Measurements from ENCODE around the gene PLG.
"Not testable (repeated sequence)": the region's sequence is repeated elsewhere in the genome, so short reads cannot be mapped to it uniquely, and the experiment has no call there.

PLG gene

DNA sequence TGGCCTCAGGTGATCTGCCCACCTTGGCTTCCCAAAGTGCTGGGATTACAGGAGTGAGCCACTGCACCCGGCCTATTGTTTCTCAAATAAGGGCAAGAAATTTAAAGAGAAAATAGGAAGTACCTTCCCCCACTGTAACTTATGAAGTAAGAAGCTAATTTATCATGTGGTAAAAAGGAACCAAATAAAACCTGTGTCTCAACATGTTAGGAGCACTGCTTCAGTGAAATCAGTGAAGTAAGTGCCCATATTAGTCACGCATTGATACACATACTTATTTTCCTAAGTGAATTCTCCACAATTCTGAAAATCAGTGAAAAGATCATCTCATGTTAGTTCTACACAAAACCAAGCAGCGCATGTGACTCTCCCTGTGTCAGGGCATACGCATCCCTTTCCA lies 23.8 kb upstream of the PLG start:
- Histone ChIP-seq H2AFZ (ENCODE audit: low read length) (no peak overlapping the region), H3K4me2 (ENCODE audit: low read depth, low read length) (no peak overlapping the region)

DNA sequence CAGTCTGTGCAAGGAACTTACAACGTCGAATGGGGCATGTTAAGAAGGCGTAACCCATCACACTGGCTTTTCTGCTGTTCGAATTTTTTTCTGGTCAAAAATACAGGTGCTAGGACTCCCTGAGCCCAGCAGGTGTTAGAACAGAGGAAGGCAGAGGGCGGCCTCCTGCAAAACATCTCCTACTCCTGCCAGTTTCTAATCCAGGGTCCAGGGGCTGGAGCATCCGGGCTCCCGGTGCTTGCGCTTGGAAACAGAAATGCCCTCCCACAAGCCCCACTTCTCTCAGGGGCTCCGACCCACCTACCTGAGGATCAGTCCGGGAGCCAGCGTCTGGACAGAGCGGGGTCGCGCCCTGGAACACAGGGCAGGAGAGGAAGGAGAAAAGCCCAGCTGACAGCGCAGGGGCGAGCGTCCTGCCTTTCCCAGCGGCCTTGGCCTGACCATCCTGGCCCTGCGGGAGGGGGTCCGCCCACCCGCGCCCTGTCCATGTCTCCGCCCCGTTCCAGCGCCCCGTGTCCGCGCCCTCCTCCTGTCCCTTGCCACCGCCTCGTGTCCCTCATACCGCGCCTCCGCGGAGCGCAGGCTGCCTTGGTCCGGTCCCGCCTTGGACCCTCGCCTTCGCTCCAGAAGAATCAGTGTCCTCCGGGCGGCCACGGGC lies 23.2 kb upstream of the PLG start:
- H3K4me3 ChIP-seq (ENCODE audit: low read length): no peak overlapping the region
- no peak for DNase-seq
- no peak overlapping the region for H3K4me2 ChIP-seq (ENCODE audit: low read depth, low read length)
- H4K20me1 ChIP-seq (ENCODE audit: insufficient read depth, low read length): no peaks in the 10 kb centered on the region
- H3K27me3 ChIP-seq (replicated peaks; ENCODE audit: insufficient read depth, low read length): no peaks in the 10 kb centered on the region
- no peaks in the 10 kb centered on the region for H3K79me2 ChIP-seq (ENCODE audit: low read length)
- no peak overlapping the region for H2AFZ ChIP-seq (ENCODE audit: low read length)
- no peaks in the 10 kb centered on the region for H3K9me3 ChIP-seq (replicated peaks; ENCODE audit: insufficient read depth, low read length)
- H3F3A ChIP-seq (ENCODE audit: insufficient read depth, low read length): no peaks in the 10 kb centered on the region
- TF ChIP-seq, protein P1, sequence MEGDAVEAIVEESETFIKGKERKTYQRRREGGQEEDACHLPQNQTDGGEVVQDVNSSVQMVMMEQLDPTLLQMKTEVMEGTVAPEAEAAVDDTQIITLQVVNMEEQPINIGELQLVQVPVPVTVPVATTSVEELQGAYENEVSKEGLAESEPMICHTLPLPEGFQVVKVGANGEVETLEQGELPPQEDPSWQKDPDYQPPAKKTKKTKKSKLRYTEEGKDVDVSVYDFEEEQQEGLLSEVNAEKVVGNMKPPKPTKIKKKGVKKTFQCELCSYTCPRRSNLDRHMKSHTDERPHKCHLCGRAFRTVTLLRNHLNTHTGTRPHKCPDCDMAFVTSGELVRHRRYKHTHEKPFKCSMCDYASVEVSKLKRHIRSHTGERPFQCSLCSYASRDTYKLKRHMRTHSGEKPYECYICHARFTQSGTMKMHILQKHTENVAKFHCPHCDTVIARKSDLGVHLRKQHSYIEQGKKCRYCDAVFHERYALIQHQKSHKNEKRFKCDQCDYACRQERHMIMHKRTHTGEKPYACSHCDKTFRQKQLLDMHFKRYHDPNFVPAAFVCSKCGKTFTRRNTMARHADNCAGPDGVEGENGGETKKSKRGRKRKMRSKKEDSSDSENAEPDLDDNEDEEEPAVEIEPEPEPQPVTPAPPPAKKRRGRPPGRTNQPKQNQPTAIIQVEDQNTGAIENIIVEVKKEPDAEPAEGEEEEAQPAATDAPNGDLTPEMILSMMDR (IDR thresholded peaks at IDR 0.05; ENCODE audit: low read length): no peak
- TF ChIP-seq EZH2 (optimal IDR thresholded peaks at IDR 0.05; ENCODE audit: low read depth, low read length) (no peak), EZH2phosphoT487 (IDR thresholded peaks at IDR 0.05; ENCODE audit: low read length) (no peak)
- no peaks in the 10 kb centered on the region for H3K36me3 ChIP-seq (replicated peaks; ENCODE audit: insufficient read depth, low read length)
- H3K9me2 ChIP-seq (replicated peaks; ENCODE audit: insufficient read depth, low read length): no peaks in the 10 kb centered on the region
- H3K27ac ChIP-seq (ENCODE audit: low read length): no peak overlapping the region
- H3K4me1 ChIP-seq (ENCODE audit: low read length): no peaks in the 10 kb centered on the region
- no peak overlapping the region for H3K9ac ChIP-seq (ENCODE audit: low read length)

More for the DNA sequence above, 23.8 kb upstream of the PLG start:
- H3K9ac ChIP-seq (ENCODE audit: low read length): no peak overlapping the region
- H4K20me1 ChIP-seq (ENCODE audit: insufficient read depth, low read length): no peaks in the 10 kb centered on the region
- H3F3A ChIP-seq (ENCODE audit: insufficient read depth, low read length): no peaks in the 10 kb centered on the region
- H3K27ac ChIP-seq (ENCODE audit: low read length): no peak overlapping the region
- H3K4me1 ChIP-seq (ENCODE audit: low read length): no peaks in the 10 kb centered on the region
- H3K36me3 ChIP-seq (replicated peaks; ENCODE audit: insufficient read depth, low read length): no peaks in the 10 kb centered on the region
- no peak for DNase-seq
- H3K9me2 ChIP-seq (replicated peaks; ENCODE audit: insufficient read depth, low read length): no peaks in the 10 kb centered on the region
- no peaks in the 10 kb centered on the region for H3K79me2 ChIP-seq (ENCODE audit: low read length)
- no peaks in the 10 kb centered on the region for H3K9me3 ChIP-seq (replicated peaks; ENCODE audit: insufficient read depth, low read length)
- H3K4me3 ChIP-seq (ENCODE audit: low read length): no peak overlapping the region
- no peaks in the 10 kb centered on the region for H3K27me3 ChIP-seq (replicated peaks; ENCODE audit: insufficient read depth, low read length)
- TF ChIP-seq EZH2 (optimal IDR thresholded peaks at IDR 0.05; ENCODE audit: low read depth, low read length) (no peak), EZH2phosphoT487 (IDR thresholded peaks at IDR 0.05; ENCODE audit: low read length) (no peak)
- TF ChIP-seq, protein P1 (IDR thresholded peaks at IDR 0.05; ENCODE audit: low read length): no peak

DNA sequence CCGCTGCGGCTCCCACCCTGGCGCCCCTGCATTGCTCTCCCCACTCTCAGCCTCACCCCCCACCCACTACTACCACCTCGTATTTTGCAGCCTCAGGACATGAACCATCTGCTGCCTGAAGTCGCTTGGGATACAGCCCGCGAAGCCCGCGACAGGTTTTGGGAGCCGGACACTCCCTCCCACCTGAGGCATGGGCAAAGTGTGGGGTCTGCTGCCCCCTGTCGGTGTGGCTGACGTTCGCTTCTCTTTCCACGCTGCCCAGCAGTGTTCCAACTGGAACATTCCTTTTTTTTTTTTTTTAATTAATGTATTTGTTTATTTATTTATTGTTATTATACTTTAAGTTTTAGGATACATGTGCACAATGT lies 22.7 kb upstream of the PLG start:
- H3K4me3 ChIP-seq (ENCODE audit: low read length): no peak overlapping the region
- no peaks in the 10 kb centered on the region for H3K9me2 ChIP-seq (replicated peaks; ENCODE audit: insufficient read depth, low read length)
- no peaks in the 10 kb centered on the region for H3K27me3 ChIP-seq (replicated peaks; ENCODE audit: insufficient read depth, low read length)
- no peak overlapping the region for H3K9ac ChIP-seq (ENCODE audit: low read length)
- DNase-seq: no peak
- no peaks in the 10 kb centered on the region for H4K20me1 ChIP-seq (ENCODE audit: insufficient read depth, low read length)
- no peaks in the 10 kb centered on the region for H3K36me3 ChIP-seq (replicated peaks; ENCODE audit: insufficient read depth, low read length)
- H2AFZ ChIP-seq (ENCODE audit: low read length): no peak overlapping the region
- no peaks in the 10 kb centered on the region for H3F3A ChIP-seq (ENCODE audit: insufficient read depth, low read length)
- no peaks in the 10 kb centered on the region for H3K79me2 ChIP-seq (ENCODE audit: low read length)
- no peak overlapping the region for H3K4me2 ChIP-seq (ENCODE audit: low read depth, low read length)
- H3K4me1 ChIP-seq (ENCODE audit: low read length): no peaks in the 10 kb centered on the region
- H3K27ac ChIP-seq (ENCODE audit: low read length): no peak overlapping the region
- TF ChIP-seq EZH2phosphoT487 (IDR thresholded peaks at IDR 0.05; ENCODE audit: low read length) (no peak), EZH2 (optimal IDR thresholded peaks at IDR 0.05; ENCODE audit: low read depth, low read length) (no peak)
- TF ChIP-seq, protein P1 (IDR thresholded peaks at IDR 0.05; ENCODE audit: low read length): no peak
- H3K9me3 ChIP-seq (replicated peaks; ENCODE audit: insufficient read depth, low read length): no peaks in the 10 kb centered on the region

DNA sequence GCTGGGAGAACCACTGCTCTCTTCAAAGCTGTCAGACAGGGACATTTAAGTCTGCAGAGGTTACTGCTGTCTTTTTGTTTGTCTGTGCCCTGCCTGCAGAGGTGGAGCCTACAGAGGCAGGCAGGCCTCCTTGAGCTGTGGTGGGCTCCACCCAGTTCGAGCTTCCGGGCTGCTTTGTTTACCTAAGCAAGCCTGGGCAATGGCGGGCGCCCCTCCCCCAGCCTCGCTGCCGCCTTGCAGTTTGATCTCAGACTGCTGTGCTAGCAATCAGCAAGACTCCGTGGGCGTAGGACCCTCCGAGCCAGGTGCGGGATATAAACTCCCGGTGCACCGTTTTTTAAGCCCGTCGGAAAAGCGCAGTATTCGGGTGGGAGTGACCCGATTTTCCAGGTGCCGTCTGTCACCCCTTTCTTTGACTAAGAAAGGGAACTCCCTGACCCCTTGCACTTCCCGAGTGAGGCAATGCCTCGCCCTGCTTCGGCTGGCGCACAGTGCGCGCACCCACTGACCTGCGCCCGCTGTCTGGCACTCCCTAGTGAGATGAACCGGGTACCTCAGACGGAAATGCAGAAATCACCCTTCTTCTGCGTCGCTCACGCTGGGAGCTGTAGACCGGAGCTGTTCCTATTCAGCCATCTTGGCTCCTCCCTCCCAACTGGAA lies 16.8 kb upstream of the PLG start:
- not testable (repeated sequence) for H3K27ac ChIP-seq (ENCODE audit: low read length); H3K27me3 ChIP-seq (replicated peaks; ENCODE audit: insufficient read depth, low read length); H3K79me2 ChIP-seq (ENCODE audit: low read length); H3K36me3 ChIP-seq (replicated peaks; ENCODE audit: insufficient read depth, low read length); DNase-seq; H4K20me1 ChIP-seq (ENCODE audit: insufficient read depth, low read length); H3K9me3 ChIP-seq (replicated peaks; ENCODE audit: insufficient read depth, low read length); H3K4me3 ChIP-seq (ENCODE audit: low read length); H3F3A ChIP-seq (ENCODE audit: insufficient read depth, low read length); H2AFZ ChIP-seq (ENCODE audit: low read length); H3K4me1 ChIP-seq (ENCODE audit: low read length); H3K9ac ChIP-seq (ENCODE audit: low read length); H3K9me2 ChIP-seq (replicated peaks; ENCODE audit: insufficient read depth, low read length); H3K4me2 ChIP-seq (ENCODE audit: low read depth, low read length)
